MCF 10A (cell line): ENCODE results near the gene NAP1L5. TPM values are rescaled to one million over a fixed set of nuclear protein-coding genes. Genes with fewer than 3 reads are reported as not detected.

ENCODE experiments used
- BruUV-seq: library from RNA; stranded (reverse); fragments of 400-500 nt; replicated peaks from 2 replicates; lab custom pipeline; 2021; lab: Mats Ljungman, UMichigan
- CTCF ChIA-PET: fragments of 300-600 bp; sonication (Branson Sonifier 250); formaldehyde crosslinking; extraction: SDS; loops from one replicate; lab custom pipeline; 2021; ENCODE audit warnings: antibody characterized with exemption, inconsistent platforms; lab: Yijun Ruan, JAX
- POLR2A ChIA-PET: fragments of 300-600, 350-650 bp; sonication (Branson Sonifier 250); formaldehyde crosslinking; extraction: SDS; loops from one replicate; lab custom pipeline; 2020; ENCODE audit warnings: antibody characterized with exemption, inconsistent platforms; lab: Yijun Ruan, JAX
- DNase-seq: peaks from one replicate; pipeline ENCODE4 v3.0.0-alpha.2; 2018; ENCODE audit not compliant: unreplicated experiment
- H3K27ac Mint-ChIP-seq: one replicate; pipeline ENCODE4 v1.8.0; 2022; ENCODE audit warnings: mild to moderate bottlenecking, low read depth, mixed read lengths; ENCODE audit not compliant: unreplicated experiment
- H3K27me3 Mint-ChIP-seq: one replicate; pipeline ENCODE4 v1.8.0; 2022; ENCODE audit warnings: mixed read lengths; ENCODE audit not compliant: insufficient read depth, unreplicated experiment
- H3K36me3 Mint-ChIP-seq: one replicate; pipeline ENCODE4 v1.8.0; 2022; ENCODE audit warnings: mild to moderate bottlenecking, moderate library complexity, mixed read lengths; ENCODE audit not compliant: insufficient read depth, unreplicated experiment
- H3K4me1 Mint-ChIP-seq: one replicate; pipeline ENCODE4 v1.8.0; 2022; ENCODE audit warnings: mixed read lengths; ENCODE audit not compliant: insufficient read depth, unreplicated experiment
- H3K4me3 Mint-ChIP-seq: one replicate; pipeline ENCODE4 v1.8.0; 2022; ENCODE audit warnings: mild to moderate bottlenecking, moderate library complexity, mixed read lengths; ENCODE audit not compliant: unreplicated experiment
- H3K9me3 Mint-ChIP-seq: one replicate; pipeline ENCODE4 v1.8.0; 2022; ENCODE audit warnings: mixed read lengths; ENCODE audit not compliant: unreplicated experiment
- intact Hi-C: fragments of 100-400 bp; cut with micrococcal nuclease; formaldehyde crosslinking; loops from 2 replicates; pipeline ENCODE4 v1.14.1; 2022
- total RNA-seq: library from RNA; stranded (reverse); gene quantifications from 2 replicates; pipeline ENCODE4 v1.2.3, GENCODE V29; 2022
- TF ChIP-seq, protein P1 (sequence below): fragments of 200-600 bp; IDR thresholded peaks from one replicate; pipeline ENCODE4 v1.8.0; 2022; ENCODE audit warnings: antibody characterized with exemption, mild to moderate bottlenecking; ENCODE audit not compliant: unreplicated experiment

The NAP1L5 gene
- total RNA-seq, 1 experiment from 2014 or later: 0.30 TPM

DNA sequence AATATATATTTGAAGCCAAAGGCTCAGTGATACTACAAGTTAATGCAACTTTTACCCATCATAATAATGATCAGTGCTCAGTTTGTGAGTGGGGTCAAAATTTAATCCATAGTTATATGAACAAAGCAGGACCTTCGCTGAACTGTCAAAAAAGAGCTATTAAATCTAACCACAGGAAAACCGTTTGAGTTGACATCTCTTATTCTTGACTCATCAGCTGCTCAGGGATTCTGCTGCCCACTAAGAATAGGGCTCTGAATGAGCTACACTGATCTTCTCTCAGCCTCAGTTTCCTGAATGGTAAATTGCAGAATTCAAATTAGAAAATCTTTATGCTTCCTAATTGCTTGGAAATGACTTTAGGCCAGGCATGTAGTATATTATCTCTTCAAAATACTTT, 44.9 kb upstream of the NAP1L5 start:
- no TSS peak for BruUV-seq
- no peak overlapping the region for H3K27ac Mint-ChIP-seq
- no peak for DNase-seq
- no peaks in the 10 kb centered on the region for H3K9me3 Mint-ChIP-seq
- ChIA-PET POLR2A (no interaction called here), CTCF (interaction anchor here (0.5 to 0.6 kb wide), 2 partner anchors 152 to 292 kb away, joined by 3 read pairs; no protein-coding TSS in a partner anchor)
- H3K36me3 Mint-ChIP-seq: peaks cover 25% of the 10 kb centered on the region
- no peaks in the 10 kb centered on the region for H3K27me3 Mint-ChIP-seq
- no peak overlapping the region for H3K4me3 Mint-ChIP-seq
- TF ChIP-seq, protein P1, sequence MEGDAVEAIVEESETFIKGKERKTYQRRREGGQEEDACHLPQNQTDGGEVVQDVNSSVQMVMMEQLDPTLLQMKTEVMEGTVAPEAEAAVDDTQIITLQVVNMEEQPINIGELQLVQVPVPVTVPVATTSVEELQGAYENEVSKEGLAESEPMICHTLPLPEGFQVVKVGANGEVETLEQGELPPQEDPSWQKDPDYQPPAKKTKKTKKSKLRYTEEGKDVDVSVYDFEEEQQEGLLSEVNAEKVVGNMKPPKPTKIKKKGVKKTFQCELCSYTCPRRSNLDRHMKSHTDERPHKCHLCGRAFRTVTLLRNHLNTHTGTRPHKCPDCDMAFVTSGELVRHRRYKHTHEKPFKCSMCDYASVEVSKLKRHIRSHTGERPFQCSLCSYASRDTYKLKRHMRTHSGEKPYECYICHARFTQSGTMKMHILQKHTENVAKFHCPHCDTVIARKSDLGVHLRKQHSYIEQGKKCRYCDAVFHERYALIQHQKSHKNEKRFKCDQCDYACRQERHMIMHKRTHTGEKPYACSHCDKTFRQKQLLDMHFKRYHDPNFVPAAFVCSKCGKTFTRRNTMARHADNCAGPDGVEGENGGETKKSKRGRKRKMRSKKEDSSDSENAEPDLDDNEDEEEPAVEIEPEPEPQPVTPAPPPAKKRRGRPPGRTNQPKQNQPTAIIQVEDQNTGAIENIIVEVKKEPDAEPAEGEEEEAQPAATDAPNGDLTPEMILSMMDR: no peak
- intact Hi-C loops: no loop called here
- no peaks in the 10 kb centered on the region for H3K4me1 Mint-ChIP-seq

DNA sequence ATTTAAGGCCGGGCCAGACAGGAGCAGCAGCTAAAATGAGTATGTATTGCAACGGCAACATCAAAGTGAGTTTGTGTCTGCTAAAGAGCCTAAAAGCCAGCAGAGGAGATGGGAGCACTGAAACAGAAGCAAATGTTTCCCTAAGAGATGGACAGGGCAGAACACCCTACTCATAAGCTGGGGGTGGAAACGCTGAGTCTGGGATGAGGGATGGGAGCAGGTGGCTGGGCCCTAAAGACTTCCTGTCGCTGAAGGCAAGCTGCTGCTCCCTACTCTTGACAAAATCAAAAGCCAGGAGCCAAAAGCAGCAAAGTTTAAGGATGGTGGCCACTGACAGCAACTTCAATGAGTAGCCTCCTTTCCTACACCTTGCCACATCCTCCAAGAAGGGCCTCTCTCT, 40.6 kb upstream of the NAP1L5 start:
- Mint-ChIP-seq H3K4me3 (no peak overlapping the region), H3K27ac (no peak overlapping the region), H3K4me1 (no peaks in the 10 kb centered on the region), H3K36me3 (peaks cover 25% of the 10 kb centered on the region), H3K27me3 (no peaks in the 10 kb centered on the region), H3K9me3 (no peaks in the 10 kb centered on the region)
- intact Hi-C loops: no loop called here
- BruUV-seq: no TSS peak
- ChIA-PET POLR2A (interaction anchor here (1.0 to 1.2 kb wide), 2 partner anchors 9 to 13 kb away, joined by 3 read pairs; no protein-coding TSS in a partner anchor), CTCF (interaction anchor here (0.7 to 1.1 kb wide), 3 partner anchors 16 to 34 kb away, joined by 3 read pairs; no protein-coding TSS in a partner anchor)
- TF ChIP-seq, protein P1: no peak
- no peak for DNase-seq

DNA sequence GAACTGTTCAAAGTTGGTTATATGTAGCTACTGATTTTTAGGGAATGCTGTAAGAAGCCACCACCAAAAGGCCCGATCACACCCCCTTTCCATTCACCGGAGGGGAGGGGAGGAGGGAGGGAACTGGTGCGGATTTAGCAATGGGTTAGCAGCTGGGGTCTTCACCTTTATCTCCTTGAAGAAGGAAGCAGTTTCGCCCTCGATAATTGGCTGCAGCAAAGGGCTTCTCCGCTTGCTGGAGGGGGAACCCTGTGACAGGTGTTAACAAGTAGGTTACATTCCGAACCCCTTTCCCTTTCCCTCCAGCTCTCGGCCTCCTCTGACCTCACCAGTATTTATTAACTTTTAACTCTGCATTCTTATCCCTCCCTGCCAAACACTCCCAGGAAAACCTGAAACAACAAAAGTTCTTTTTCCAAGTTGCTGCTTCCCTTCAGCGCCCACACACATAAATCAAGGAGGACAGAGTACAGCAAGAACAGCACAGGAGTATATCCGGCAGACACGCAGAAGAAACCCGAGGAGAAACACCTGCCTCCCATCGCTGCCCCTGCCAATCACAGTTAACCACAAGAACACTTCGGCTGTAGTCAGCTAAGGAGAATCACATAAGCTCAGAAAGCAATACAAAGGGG, 39.8 kb upstream of the NAP1L5 start:
- H3K27ac Mint-ChIP-seq: no peak overlapping the region
- ChIA-PET CTCF (interaction anchor here (0.6 to 1.7 kb wide), 7 partner anchors 12 to 211 kb away, joined by 3 to 7 read pairs (median 3); no protein-coding TSS in a partner anchor), POLR2A (interaction anchor here (0.6 to 1.2 kb wide), 3 partner anchors 10 to 68 kb away, joined by 3 read pairs; no protein-coding TSS in a partner anchor)
- H3K4me3 Mint-ChIP-seq: no peak overlapping the region
- TF ChIP-seq, protein P1: no peak
- H3K27me3 Mint-ChIP-seq: no peaks in the 10 kb centered on the region
- intact Hi-C loops: no loop called here
- H3K9me3 Mint-ChIP-seq: no peaks in the 10 kb centered on the region
- BruUV-seq: no TSS peak
- H3K4me1 Mint-ChIP-seq: no peaks in the 10 kb centered on the region
- peaks cover 25% of the 10 kb centered on the region for H3K36me3 Mint-ChIP-seq
- no peak for DNase-seq

DNA sequence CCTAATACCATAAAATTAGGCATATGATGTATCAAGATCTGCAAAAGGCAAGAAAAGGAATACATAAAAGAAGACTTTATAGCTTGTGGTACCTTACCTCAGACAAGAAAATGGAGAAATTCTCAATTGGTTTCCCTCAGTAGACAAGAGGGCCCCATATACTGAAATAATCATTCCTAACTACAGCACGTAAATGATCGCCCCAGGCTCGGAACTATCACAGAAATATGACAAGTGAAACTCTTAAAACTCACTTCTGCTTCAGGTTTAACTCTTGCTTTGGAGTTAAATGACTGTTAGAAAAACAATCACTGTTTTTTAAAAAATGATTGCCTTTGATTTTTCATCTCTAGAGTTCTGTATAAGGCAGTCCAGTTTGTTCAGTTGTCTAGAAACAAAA, 38.6 kb upstream of the NAP1L5 start:
- Mint-ChIP-seq H3K36me3 (peaks cover 32% of the 10 kb centered on the region), H3K27me3 (no peaks in the 10 kb centered on the region), H3K27ac (no peak overlapping the region), H3K4me3 (no peak overlapping the region), H3K9me3 (no peaks in the 10 kb centered on the region), H3K4me1 (no peaks in the 10 kb centered on the region)
- CTCF ChIA-PET: interaction anchor here (1.7 kb wide), 1 partner anchor 11 kb away, joined by 5 read pairs; no protein-coding TSS in a partner anchor
- TF ChIP-seq, protein P1: no peak
- intact Hi-C loops: no loop called here
- POLR2A ChIA-PET: interaction anchor here (1.2 to 1.3 kb wide), 2 partner anchors 11 to 33 kb away, joined by 3 read pairs; no protein-coding TSS in a partner anchor
- DNase-seq: no peak
- BruUV-seq: no TSS peak
